GM21529 (cell line): ENCODE results near the gene CALML3.

ENCODE experiments used
- ATAC-seq: cut with Tn5 transposase; IDR thresholded peaks from one replicate; pipeline ENCODE4 v1.9.1; 2021; ENCODE audit not compliant: unreplicated experiment

Gene CALML3

DNA sequence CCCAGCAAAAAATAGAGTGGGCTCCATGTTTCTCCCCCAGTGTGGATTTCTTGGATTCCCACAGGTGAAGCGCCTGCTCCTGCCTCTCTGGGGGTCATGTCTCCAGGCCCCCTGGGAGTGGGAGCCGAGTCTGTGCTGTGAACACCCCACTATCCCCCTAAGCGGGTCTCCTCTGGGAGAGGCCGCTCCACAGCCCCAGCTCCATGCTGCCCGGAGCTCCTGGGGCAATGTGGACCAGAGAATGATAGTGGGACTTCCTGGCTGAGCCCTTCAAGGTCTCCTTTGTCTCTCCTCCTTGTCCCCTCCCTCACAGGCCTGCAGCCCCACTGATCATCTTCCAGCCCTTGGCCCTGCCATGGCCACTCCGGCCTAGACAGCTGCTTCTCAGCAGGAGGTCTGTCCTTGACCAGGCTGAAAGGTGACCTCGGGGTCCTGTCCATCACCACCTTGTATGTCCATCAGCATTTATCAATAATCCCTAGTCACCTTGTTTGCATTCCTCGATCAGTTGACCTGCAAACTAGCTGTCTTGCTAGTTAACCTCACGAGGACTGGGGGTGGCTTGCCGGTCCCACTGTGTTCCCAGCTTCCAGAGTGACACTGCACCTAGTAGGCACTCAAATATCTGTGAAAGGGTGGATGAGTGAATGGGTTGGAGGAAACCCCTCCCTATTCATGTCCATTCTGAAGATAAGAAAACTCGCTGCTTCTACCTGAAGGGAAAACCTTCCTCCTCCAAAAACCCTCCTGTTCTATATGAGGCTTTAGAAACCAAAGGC, 776 bp upstream of the CALML3 start:
- no peak for ATAC-seq

DNA sequence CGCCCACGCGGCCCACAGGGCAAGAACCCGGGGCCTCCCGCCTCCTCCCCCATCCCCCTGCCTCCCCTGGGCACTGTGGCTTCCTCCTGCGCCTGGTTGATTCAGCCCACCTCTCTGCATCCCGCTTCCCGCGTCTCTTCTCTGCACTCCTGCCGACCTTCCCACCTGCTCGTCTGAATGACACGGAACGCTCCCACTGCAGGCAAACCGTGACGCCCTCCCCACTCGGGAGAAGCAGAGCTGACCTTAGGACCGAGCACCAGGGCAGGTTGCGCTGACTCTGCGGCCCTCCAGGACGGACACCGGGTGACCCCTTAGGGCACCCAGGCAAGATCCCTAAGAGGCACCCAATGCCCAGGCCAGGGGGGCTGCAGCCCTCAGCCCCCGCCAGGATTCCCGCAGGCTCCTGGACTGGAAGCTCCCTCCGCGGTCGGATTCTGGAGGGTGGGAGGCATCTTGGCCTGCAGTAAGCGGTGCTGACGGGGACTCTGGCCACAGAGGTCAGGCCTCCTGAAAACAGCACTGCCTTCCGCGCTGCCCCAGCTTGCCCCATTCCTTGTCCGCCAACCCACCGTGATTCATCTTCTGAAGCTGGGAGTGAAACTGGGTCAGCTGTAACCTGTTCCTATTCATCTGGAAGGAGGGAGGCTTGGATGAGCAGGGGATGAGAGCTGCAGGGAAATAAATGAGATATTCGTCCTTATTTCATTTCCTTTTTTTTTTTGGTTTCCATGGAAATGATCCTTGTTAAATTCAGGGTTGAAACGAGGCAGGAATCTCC, 990 bp downstream of the CALML3 start:
- ATAC-seq, result no peak

DNA sequence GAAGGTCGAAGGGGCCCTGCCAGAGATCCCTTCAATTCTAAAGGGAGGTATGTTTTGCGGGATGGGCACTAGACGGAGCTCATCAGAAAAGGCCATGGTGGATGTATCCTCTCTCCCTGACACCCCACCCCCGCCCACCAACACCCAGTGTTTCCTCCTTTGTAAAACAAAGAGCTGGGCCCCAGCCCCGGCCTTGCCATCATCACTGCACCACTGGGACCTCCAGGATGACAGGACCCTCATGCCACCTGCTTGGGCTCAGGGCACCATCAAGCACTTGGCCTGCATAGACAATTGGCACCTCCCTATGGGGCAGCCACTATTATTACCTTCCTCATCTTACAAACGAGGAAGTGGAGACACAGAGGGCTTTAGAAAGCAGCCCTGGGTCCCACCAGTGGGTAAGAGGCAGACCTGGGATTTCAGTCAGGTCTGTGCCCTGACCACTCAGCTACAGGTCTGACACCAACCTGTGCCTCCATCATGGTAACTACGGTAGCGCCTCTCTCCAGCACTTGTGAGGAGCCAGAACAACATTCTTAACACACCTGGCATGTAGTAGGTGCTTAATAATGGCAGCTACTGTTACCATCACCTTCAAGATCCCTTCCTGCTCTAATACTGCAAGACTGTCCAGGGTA, 2.0 kb downstream of the CALML3 start:
- no peak for ATAC-seq

DNA sequence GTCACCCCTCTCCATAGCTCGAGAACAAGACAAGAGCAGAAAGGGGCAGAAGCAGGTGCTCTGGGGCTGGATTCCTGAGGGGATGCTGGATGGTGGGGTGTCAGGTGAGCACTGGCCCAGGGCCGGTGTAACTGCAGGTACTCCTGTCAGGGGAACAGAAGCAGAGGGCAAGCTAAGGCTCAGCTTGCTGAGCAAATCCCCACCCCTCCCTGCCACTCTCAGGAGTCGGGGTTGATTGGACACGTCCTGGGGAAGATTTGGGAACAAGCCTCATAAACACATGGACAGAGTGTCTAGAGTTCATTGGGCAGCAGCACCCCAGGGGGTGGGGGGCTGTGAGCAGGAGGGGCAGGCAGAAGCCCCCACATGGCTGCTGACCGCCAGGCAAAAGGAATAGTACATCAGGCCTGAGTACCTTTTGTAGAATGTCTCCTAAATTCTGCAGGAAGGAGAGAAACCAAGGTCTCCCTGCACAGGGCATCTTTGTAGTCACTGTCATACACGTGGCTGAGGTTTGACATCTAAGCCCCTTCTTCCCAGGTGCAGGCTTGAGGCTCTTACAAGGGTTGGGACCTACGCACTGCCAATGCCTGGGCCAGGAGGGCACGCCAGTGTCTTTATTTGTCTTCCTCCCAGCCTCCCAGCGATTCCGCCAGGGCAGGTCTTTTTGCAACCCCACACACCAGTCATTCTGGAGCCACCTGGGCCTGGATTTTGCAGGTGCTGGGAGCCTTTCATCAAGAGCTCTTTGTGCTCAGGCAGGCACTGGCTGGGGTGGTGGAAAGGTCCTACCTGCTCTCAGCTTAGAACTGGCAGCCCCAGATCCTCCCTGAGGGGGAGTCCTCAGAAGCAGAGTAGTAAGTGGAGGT, 2.8 kb downstream of the CALML3 start:
- ATAC-seq, result no peak

DNA sequence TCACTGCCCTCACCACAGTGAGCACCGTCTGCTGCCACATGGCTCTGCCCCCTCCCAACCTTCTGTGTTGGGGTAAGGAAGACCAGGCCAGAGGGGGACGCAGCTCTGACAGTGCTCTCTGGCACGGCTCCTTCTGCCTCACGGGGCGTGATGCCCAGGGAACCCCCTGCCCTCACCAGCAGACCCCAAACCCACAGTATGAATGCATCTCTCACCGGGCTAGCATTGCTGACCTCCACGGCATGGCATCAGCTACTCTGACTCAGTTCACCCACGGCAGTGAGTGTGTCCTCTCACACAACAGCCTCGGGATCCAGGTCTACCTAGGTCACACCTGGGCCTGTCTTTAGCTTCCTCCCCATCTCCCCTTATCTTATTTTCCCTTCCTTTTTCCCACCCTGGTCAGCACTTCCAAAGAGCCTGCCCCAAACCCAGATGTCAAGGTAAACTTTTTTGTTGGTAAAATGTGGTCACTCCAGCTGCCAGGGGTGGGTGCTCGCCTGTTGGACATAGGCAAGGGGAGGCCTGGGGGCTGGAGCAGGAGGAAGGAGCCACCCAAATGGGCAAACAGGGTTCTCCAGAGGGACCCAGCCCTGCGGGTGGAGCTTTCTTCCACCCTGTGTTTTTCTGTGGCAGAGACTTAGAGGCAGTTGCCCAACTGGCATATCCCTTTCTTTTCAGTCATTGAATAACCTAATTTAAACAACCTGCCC, 4.4 kb downstream of the CALML3 start:
- ATAC-seq, result no peak

DNA sequence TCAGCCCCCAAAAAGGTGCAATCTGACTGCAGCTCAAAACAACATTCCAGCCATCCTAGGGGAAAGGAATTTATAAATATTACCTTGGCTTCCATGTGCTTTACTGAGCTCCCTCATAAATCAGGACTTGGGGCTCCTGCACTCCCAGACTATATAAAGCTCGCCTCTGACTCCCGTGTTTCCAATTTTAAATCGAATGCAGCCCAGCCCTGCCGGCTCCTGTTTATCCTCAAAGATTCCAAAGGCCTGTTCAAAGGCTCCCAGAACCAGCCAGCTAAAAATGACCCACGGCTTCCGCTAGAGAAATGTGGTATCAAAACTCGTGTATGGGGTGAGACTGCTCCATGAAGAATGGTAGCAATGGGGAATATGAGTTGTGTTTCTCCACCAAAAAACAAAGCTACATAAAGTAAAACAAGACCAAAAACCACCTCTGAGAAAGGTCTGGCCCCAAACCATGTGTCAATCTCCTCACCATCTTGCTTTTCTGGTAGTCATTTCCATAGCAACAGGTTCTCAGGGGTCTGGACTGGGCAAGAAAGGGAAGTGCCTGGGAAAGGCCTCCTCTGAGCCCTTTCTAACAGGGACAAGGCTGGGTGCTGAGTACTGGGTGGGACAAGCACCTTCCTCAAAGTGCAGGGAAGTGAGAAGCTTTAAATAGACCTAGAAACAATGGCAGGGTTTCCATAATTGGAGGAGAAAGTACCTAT, 5.1 kb downstream of the CALML3 start:
- ATAC-seq, result no peak

DNA sequence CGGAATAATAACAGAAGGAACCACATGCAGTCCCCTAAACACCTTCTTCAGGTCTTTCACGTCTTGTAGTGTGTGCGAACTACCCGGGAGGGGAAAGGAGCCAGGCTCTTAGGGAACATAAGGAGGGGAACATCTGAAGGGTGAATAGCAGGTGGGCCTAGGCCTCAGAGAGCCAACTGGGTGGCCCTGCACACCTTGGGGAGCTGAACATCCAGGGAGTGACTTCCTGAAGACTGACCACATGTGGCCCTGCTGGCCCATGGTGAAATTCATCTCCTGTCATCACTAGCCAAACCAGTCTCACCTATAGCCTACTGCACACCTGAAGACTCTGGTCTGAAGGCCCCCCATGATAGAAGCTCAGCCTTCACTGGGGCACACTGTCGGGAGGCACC, 5.6 kb downstream of the CALML3 start:
- ATAC-seq, result no peak

DNA sequence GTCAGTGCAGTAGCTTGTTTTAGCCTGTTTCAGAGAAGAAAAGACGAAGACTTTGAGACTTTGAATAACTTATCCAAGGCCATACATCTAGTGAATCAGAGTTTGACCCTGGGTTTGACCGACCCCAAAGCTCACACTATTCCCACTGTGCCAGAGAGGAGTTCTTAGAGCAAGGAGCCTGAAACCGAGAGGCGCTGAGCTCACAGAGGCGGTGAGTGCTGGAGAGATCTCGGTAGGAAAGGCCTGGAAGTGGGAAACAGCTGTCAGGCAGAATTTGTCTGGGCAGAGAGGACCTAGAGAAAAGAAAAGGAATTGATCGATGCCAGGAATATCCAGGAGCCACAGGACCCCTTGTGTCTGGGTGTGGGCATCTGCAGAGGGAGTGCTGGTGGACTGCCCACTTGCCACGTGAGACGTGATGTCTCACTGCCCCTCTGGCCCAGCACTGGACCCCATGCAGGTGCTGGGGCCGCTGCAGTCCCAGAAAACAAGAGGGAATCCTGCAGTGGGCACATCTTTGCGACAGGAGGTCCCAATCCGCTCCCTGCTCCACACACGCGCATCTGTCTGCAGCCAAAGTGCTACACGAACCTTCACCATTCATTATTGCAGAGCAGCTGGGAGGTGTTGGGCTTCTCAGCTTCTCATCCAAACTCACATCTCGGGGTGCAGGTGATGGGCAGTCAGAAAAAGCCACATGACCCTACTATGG, 6.2 kb downstream of the CALML3 start:
- no peak for ATAC-seq

DNA sequence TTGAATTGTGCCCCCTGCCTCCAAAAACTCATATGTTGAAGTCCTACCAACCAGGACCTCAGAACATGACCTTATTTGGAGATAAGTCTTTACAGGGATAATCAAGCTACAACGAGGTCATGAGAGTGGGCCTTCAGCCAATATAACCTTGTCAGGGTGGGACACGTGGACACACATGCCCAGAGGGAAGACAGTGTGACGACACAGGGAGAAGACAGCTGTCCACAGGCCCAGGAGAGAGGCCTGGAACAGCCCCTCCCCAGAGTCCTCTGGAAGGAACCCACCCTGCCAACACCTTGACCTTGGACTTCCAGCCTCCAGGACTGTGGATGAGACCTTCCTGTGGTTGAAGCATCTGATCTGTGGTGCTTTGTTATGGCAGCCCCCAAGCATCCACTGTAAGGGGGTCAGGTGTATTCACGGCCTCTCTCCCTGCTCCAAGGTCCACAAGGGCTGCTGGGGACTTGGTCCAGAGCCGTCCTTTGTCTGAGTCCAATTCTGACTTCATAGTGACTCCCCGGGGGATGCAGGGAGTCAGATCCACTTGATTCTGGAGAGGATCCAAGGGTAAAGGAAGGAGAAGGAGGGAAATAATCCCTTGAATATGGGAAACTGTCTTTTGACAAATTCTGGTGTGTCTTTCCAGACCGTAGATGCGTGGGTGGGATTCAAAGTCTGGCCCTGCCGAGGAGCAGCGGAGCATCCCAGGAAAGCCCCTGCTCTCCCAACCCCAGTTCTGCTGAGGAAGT, 7.0 kb downstream of the CALML3 start:
- no peak for ATAC-seq

DNA sequence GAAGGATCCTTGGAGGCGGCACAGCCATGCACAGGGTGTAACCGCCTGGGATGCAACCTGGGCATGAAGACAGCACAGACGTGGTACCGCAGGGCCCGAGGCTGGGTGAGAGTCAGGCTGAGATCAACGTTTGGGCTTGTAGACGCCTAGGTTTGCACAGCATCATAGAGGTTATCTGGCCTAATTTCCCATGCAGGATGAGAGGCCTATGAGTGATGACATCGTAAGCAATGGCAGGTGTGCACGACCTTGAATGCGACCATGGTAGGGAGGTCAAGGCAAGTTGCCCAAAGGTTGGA, 7.5 kb downstream of the CALML3 start:
- no peak for ATAC-seq

DNA sequence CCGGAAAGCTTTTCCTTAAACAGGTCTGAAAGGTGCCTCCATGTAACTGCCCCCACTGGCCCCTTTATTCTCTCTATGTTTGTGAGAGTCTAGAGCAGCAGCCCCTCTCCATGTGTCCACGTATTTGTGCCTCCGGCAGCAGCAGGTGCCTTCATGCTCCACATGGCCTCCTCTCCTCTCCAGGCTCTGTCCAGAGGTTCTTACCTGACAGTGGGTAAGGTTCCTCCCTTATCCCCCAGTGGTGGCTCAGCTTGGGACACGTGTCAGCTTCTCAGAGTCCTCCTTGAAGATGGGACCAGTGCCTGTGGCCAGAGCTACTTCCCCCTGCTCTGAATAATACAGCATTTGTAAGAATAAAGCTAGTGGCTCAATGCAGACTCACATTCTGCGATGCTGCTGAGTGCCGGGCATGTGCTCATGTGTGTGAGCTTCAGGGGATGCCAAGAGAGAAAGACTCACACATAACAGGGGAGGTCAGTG, 7.9 kb downstream of the CALML3 start:
- no peak for ATAC-seq

DNA sequence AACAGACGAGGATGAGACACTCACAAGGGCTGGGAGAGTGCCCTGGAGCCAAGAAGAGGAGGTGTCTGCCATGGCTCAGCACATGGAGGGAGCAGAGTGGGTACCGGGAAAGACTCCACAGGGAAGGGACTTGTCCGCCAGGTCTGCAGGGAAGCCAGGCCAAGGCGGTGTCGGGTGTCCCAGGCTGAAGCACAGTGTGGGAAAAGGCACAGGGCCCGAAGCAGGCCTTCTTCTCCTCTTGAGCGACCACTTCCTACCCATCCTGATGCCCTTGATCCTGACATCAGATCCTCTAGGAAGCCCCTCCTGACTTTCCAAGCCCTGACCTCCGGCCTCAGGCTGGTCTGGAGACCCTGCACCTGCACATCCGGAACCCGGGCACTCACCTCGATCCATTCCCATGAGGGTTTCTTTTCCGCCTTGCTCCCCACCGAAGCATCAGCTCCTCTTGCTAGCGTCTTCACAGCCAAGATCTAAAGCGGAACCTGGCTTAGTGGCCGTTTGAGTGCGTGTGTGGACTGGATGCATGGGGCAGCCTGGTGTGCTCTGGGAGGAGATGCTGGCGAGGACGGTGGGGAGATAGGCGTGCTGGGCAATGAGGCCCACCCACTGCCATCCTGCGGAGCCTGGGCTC, 8.5 kb downstream of the CALML3 start:
- no peak for ATAC-seq

DNA sequence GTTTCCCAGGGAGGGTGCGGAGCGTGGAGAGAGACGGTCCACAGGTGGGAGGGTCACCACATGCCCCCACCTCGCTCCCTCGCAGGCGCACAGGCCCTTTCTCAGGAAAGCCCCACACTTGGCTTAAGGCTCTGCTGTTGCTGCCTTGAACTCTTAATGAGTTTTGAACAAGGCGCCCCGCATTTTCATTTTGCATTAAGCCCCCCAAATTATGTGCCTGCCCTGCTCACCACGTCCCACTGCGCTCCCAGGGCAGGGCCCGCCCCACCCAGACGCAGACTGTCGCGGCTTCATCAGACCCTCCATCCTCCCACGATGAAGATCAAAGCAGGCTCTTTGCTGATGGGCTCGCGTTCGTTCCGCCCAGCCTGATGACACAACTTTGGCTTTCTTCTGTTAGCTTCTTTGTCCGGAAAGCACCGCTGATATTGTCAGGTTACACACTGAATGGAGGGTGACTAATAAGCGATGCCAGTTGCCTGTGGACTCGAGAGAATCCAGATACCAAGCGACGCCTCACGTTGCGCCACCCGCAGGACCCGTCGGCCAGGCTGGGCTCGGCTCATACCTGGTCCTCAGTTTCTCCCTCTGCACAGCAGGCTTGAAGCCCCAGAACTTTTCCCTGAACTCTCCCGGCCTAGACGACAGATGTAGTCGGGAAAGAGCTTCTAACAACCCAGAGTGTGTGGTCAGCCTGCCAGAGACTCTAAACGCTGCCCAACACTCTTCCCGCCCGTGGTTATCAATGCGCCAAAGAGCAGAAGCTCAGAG, 9.5 kb downstream of the CALML3 start:
- ATAC-seq, result no peak

DNA sequence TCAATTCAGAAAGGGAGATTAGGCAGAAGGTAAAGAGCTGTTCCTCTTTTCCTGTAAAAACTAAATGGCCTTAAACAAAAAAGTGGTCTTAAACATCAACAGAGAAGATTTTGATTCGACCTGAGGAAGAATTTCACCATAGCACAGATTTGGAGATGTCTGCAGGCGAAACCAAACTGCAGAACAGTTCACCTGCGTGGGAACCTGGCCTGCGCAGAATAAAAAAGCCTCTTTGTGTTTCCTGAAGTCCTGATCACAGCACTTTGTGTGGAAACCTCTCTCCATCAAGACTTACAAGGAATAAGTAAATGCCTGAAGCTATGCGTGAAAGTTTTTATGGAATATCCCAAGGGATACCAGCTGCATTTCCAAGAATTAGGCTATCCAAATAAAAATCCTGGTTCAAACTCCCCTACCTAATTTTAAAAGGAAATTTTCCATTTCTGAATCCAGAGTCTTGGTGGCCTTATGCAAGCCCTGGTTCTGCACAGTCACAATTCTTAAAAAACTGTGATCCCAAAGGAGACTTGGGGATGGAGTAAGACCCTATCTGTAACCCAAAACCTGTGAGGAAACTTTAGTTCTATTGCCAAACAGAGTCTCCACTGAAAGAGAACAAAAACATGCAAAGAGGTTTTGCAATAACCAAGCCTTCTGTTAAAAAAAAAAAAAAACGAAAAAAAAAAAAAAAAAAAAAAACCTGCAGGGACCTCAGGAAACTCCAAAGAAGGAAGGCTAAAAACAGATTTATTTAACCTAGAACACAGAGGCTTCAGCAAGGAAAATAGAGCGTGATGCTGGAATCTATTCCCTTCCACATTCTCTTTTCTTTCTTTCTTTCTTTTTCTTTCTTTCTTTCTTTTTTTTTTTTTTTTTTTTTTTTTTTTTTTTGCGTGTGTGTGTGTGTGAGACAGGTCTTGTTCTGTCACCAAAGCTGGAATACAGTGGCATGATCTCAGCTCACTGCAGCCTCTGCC, 10.4 kb downstream of the CALML3 start:
- no peak for ATAC-seq

DNA sequence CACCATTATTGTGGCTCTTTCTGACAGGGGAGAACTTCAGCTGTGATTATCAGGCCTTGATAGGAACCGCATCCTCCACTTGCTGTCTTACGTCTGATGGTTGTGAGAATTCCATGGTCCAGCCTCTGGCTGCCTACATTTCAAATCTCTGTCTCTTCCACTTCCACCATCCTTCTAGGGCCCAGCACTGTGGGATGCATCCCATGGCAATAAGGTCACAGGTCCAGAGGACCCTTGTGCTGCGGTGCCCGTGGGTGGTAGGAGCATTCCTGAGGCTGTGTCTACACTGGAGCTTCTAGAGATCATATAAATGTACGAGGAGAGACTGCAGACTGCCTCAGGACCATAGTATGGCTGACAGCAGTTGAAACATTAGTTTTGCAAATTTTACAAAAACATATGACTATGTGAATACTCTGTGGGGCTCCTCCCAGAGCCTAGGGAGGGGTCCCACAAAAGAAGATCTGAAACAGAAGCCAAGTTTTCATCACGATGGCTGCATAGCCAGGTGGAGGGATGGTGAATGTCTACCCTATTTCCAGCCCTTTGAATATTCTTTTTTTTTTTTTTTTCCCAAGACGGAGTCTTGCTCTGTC, 11.8 kb downstream of the CALML3 start:
- no peak for ATAC-seq

DNA sequence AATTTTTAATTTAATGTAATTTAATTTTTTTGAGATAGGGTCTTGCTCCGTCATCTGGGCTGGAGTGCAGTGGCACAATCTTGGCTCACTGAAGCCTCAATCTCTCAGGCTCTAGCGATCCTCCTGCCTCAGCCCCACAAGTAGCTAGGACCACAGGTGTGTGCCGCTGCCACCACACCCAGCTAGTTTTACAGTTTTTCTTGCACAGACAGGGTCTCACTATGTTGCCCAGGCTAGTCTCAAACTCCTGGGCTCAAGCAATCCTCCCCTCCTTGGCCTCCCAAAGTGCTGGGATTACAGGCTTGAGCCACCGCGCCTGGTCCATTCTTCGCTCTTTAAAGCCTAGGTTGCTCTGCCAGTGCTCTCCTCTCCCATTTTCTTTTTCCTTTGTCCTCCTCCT, 12.9 kb downstream of the CALML3 start:
- ATAC-seq, result no peak
